ENCODE measurements around the gene STH.

STH gene

DNA sequence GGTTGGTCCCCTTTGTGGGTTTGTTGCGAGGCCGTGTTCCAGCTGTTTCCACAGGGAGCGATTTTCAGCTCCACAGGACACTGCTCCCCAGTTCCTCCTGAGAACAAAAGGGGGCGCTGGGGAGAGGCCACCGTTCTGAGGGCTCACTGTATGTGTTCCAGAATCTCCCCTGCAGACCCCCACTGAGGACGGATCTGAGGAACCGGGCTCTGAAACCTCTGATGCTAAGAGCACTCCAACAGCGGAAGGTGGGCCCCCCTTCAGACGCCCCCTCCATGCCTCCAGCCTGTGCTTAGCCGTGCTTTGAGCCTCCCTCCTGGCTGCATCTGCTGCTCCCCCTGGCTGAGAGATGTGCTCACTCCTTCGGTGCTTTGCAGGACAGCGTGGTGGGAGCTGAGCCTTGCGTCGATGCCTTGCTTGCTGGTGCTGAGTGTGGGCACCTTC, 27.3 kb upstream of the STH start:
- Histone ChIP-seq H3K27ac (ENCODE audit: extremely low read depth, low read depth, low read length) (no peak overlapping the region), H3K36me3 (ENCODE audit: control insufficient read depth in 2 of 2, insufficient read depth in 1 of 2, low read length in 2 of 2) (no peaks in the 10 kb centered on the region), H3K9me3 (ENCODE audit: control insufficient read depth, insufficient read depth, low read depth, low read length) (no peaks in the 10 kb centered on the region), H3K4me1 (ENCODE audit: control insufficient read depth, insufficient read depth, low read length) (no peaks in the 10 kb centered on the region), H3K4me3 (ENCODE audit: low read depth, low read length) (no peak overlapping the region)
- ChIA-PET POLR2A (no interaction called here), CTCF (interaction anchor here (0.6 to 1.8 kb wide), 5 partner anchors 8 to 306 kb away, joined by 3 to 10 read pairs (median 5); no protein-coding TSS in a partner anchor)
- TF ChIP-seq ZBTB20 (tag by site-specific recombination; IDR thresholded peaks at IDR 0.05) (no peak), OVOL3 (tag by site-specific recombination; IDR thresholded peaks at IDR 0.05) (no peak), GLIS2 (tag by site-specific recombination; IDR thresholded peaks at IDR 0.05) (no peak), ZNF843 (tag by site-specific recombination; IDR thresholded peaks at IDR 0.05) (no peak), ZNF221 (tag by site-specific recombination; IDR thresholded peaks at IDR 0.05; ENCODE audit: borderline replicate concordance) (no peak), ZNF324 (tag by site-specific recombination; IDR thresholded peaks at IDR 0.05) (no peak), ZBTB44 (tag by site-specific recombination; IDR thresholded peaks at IDR 0.05) (no peak), ZNF621 (tag by site-specific recombination; IDR thresholded peaks at IDR 0.05) (no peak), ZNF16 (tag by site-specific recombination; IDR thresholded peaks at IDR 0.05; ENCODE audit: low read depth) (no peak), ZNF626 (tag by site-specific recombination; IDR thresholded peaks at IDR 0.05) (no peak), ZNF169 (tag by site-specific recombination; IDR thresholded peaks at IDR 0.05) (no peak), ZNF777 (tag by site-specific recombination; IDR thresholded peaks at IDR 0.05; ENCODE audit: borderline replicate concordance) (no peak)
- TF ChIP-seq, protein P1, sequence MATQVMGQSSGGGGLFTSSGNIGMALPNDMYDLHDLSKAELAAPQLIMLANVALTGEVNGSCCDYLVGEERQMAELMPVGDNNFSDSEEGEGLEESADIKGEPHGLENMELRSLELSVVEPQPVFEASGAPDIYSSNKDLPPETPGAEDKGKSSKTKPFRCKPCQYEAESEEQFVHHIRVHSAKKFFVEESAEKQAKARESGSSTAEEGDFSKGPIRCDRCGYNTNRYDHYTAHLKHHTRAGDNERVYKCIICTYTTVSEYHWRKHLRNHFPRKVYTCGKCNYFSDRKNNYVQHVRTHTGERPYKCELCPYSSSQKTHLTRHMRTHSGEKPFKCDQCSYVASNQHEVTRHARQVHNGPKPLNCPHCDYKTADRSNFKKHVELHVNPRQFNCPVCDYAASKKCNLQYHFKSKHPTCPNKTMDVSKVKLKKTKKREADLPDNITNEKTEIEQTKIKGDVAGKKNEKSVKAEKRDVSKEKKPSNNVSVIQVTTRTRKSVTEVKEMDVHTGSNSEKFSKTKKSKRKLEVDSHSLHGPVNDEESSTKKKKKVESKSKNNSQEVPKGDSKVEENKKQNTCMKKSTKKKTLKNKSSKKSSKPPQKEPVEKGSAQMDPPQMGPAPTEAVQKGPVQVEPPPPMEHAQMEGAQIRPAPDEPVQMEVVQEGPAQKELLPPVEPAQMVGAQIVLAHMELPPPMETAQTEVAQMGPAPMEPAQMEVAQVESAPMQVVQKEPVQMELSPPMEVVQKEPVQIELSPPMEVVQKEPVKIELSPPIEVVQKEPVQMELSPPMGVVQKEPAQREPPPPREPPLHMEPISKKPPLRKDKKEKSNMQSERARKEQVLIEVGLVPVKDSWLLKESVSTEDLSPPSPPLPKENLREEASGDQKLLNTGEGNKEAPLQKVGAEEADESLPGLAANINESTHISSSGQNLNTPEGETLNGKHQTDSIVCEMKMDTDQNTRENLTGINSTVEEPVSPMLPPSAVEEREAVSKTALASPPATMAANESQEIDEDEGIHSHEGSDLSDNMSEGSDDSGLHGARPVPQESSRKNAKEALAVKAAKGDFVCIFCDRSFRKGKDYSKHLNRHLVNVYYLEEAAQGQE (tag by site-specific recombination; IDR thresholded peaks at IDR 0.05), result no peak

DNA sequence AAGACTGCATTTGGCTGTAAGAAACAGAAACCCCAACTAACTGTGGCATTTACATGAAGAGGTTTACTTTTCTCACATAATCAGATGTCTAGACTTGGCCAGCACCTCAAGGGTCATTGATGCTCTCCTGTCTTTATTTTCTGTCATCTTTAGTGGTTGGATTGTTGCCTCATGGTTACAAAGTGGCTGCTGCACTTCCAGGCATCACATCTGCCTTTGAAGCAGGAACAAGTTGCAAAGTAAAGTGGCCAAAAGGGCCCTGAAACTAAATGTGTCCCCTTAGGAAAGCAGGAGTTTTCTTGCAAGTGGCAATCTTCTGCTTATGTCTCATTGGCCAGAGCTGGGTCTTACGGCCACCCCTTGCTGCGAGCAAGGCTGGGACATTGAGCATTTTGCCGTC, 26.5 kb upstream of the STH start:
- H3K9me3 ChIP-seq (ENCODE audit: control insufficient read depth, insufficient read depth, low read depth, low read length), result no peaks in the 10 kb centered on the region
- CTCF ChIA-PET, result no interaction called here
- no peaks in the 10 kb centered on the region for H3K4me1 ChIP-seq (ENCODE audit: control insufficient read depth, insufficient read depth, low read length)
- no peak overlapping the region for H3K4me3 ChIP-seq (ENCODE audit: low read depth, low read length)
- POLR2A ChIA-PET, result no interaction called here
- TF ChIP-seq GLIS1 (tag by site-specific recombination; IDR thresholded peaks at IDR 0.05) (no peak), ZNF561 (tag by site-specific recombination; IDR thresholded peaks at IDR 0.05; ENCODE audit: borderline replicate concordance) (no peak), ZNF48 (tag by site-specific recombination; IDR thresholded peaks at IDR 0.05) (no peak), ZNF121 (tag by site-specific recombination; IDR thresholded peaks at IDR 0.05) (no peak), ZNF398 (tag by site-specific recombination; IDR thresholded peaks at IDR 0.05) (no peak), ZNF580 (tag by site-specific recombination; IDR thresholded peaks at IDR 0.05) (peak; percentile 56; the same call in 1 of the 2 replicates)
- TF ChIP-seq, protein P2, sequence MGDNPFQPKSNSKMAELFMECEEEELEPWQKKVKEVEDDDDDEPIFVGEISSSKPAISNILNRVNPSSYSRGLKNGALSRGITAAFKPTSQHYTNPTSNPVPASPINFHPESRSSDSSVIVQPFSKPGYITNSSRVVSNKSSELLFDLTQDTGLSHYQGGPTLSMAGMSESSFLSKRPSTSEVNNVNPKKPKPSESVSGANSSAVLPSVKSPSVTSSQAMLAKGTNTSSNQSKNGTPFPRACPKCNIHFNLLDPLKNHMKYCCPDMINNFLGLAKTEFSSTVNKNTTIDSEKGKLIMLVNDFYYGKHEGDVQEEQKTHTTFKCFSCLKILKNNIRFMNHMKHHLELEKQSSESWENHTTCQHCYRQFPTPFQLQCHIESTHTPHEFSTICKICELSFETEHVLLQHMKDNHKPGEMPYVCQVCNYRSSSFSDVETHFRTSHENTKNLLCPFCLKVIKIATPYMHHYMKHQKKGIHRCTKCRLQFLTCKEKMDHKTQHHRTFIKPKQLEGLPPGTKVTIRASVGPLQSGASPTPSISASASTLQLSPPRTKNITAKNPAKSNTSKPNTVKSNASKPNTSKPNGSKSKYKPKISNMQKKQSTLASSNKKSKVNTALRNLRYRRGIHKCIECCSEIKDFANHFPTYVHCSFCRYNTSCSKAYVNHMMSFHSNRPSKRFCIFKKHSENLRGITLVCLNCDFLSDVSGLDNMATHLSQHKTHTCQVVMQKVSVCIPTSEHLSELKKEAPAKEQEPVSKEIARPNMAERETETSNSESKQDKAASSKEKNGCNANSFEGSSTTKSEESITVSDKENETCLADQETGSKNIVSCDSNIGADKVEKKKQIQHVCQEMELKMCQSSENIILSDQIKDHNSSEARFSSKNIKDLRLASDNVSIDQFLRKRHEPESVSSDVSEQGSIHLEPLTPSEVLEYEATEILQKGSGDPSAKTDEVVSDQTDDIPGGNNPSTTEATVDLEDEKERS (tag by site-specific recombination; IDR thresholded peaks at IDR 0.05), result peak; percentile 92; the same call in 1 of the 2 replicates
- H3K36me3 ChIP-seq (ENCODE audit: control insufficient read depth in 2 of 2, insufficient read depth in 1 of 2, low read length in 2 of 2), result no peaks in the 10 kb centered on the region
- no peak overlapping the region for H3K27ac ChIP-seq (ENCODE audit: extremely low read depth, low read depth, low read length)

Measured in HEK293 (cell line).